GM23338 (cell line): Measurements from ENCODE around the gene ENOX1. TPM values are rescaled to one million over a fixed set of nuclear protein-coding genes. Genes with fewer than 3 reads are reported as not detected.

Experiments used
- ATAC-seq: fragments of 200-7000 bp; cut with Tn5 transposase; 3 replicates; pipeline ENCODE4 v1.9.1; 2020
- DNase-seq: peaks from one replicate; pipeline ENCODE4 v3.0.0-alpha.2; 2015; ENCODE audit warnings: low spot score
- H2AFZ ChIP-seq: fragments of 200-600 bp; sonication (generic); 2 replicates; pipeline ENCODE4 v1.8.0; 2016; ENCODE audit warnings: antibody characterized with exemption, mild to moderate bottlenecking, moderate library complexity
- H3F3A ChIP-seq: fragments of 200-600 bp; sonication (generic); replicated peaks from 2 replicates; pipeline ENCODE4 v1.8.0; 2017; ENCODE audit warnings: antibody characterized with exemption, mixed run types, low read depth
- H3K27ac ChIP-seq: fragments of 200-600 bp; sonication (generic); 2 replicates; pipeline ENCODE4 v1.6.1; 2016; ENCODE audit warnings: low read depth
- H3K27me3 ChIP-seq: fragments of 200-600 bp; sonication (generic); 2 replicates; pipeline ENCODE4 v1.8.0; 2016; ENCODE audit warnings: mild to moderate bottlenecking, mixed run types, moderate library complexity; ENCODE audit not compliant: insufficient read depth
- H3K36me3 ChIP-seq: fragments of 200-600 bp; sonication (generic); 2 replicates; pipeline ENCODE4 v1.8.0; 2016; ENCODE audit warnings: mild to moderate bottlenecking; ENCODE audit not compliant: insufficient read depth
- H3K4me1 ChIP-seq: fragments of 200-600 bp; sonication (generic); 2 replicates; pipeline ENCODE4 v1.8.0; 2016; ENCODE audit warnings: mild to moderate bottlenecking, moderate library complexity; ENCODE audit not compliant: insufficient read depth
- H3K4me2 ChIP-seq: fragments of 200-600 bp; sonication (generic); 2 replicates; pipeline ENCODE4 v1.7.1; 2017; ENCODE audit warnings: mixed run types
- H3K4me3 ChIP-seq: fragments of 200-600 bp; sonication (generic); 2 replicates; pipeline ENCODE4 v1.6.1; 2016; ENCODE audit warnings: mixed run types
- H3K79me2 ChIP-seq: fragments of 200-600 bp; sonication (generic); replicated peaks from 2 replicates; pipeline ENCODE4 v1.8.0; 2017; ENCODE audit warnings: mild to moderate bottlenecking; ENCODE audit not compliant: insufficient read depth
- H3K9me2 ChIP-seq: fragments of 200-600 bp; sonication (generic); 2 replicates; pipeline ENCODE4 v1.8.0; 2017; ENCODE audit not compliant: insufficient read depth
- H4K20me1 ChIP-seq: fragments of 200-600 bp; sonication (generic); replicated peaks from 2 replicates; pipeline ENCODE4 v1.8.0; 2017; ENCODE audit warnings: mild to moderate bottlenecking; ENCODE audit not compliant: insufficient read depth
- H3K27ac Mint-ChIP-seq: 2 replicates; pipeline ENCODE4 v1.8.0; 2020; ENCODE audit warnings: inconsistent platforms, mild to moderate bottlenecking, moderate library complexity, mixed read lengths
- H3K27me3 Mint-ChIP-seq: 3 replicates; pipeline ENCODE4 v1.8.0; 2022; ENCODE audit warnings: low read depth, mild to moderate bottlenecking, moderate library complexity, mixed read lengths, inconsistent platforms; ENCODE audit not compliant: insufficient read depth, poor library complexity
- H3K36me3 Mint-ChIP-seq: 3 replicates; pipeline ENCODE4 v1.8.0; 2021; ENCODE audit warnings: low read depth, mild to moderate bottlenecking, inconsistent platforms, moderate library complexity, mixed read lengths
- H3K4me1 Mint-ChIP-seq: 3 replicates; pipeline ENCODE4 v1.8.0; 2020; ENCODE audit warnings: mild to moderate bottlenecking, inconsistent platforms, mixed read lengths
- H3K4me3 Mint-ChIP-seq: 3 replicates; pipeline ENCODE4 v1.8.0; 2021; ENCODE audit warnings: moderate library complexity, mild to moderate bottlenecking, inconsistent platforms, mixed read lengths
- H3K9me3 Mint-ChIP-seq: 3 replicates; pipeline ENCODE4 v1.8.0; 2020; ENCODE audit warnings: moderate library complexity, mild to moderate bottlenecking, inconsistent platforms, mixed read lengths
- CREB1 ChIP-seq: fragments of 250-450 bp; sonication (Bioruptor Pico); IDR thresholded peaks from 2 replicates; pipeline ENCODE4 v1.5.0; 2020; ENCODE audit warnings: low read depth, mild to moderate bottlenecking, moderate library complexity
- CTCF ChIP-seq, 2 experiments: fragments of 200-600 bp in 1 of 2; sonication (generic) in 1 of 2; conservative IDR thresholded peaks; 2 replicates each; pipeline versions ENCODE4 v1.5.1 to v1.6.1; 2016 to 2017; ENCODE audit warnings: antibody characterized with exemption in 2 of 2, low read depth in 2 of 2, mild to moderate bottlenecking in 2 of 2, moderate library complexity in 1 of 2
- ETS1 ChIP-seq: IDR thresholded peaks from 2 replicates; pipeline ENCODE4 v1.6.1; 2016; ENCODE audit warnings: antibody characterized with exemption
- EZH2 ChIP-seq: fragments of 200-600 bp; sonication (generic); IDR thresholded peaks from one replicate; pipeline ENCODE4 v1.8.0; 2017; ENCODE audit warnings: antibody characterized with exemption, mild to moderate bottlenecking, low read depth; ENCODE audit not compliant: unreplicated experiment
- EZH2phosphoT487 ChIP-seq: fragments of 200-600 bp; sonication (generic); IDR thresholded peaks from one replicate; pipeline ENCODE4 v1.8.1; 2018; ENCODE audit warnings: antibody characterized with exemption; ENCODE audit not compliant: unreplicated experiment
- JUNB ChIP-seq: IDR thresholded peaks from one replicate; pipeline ENCODE4 v1.6.1; 2016; ENCODE audit warnings: antibody characterized with exemption; ENCODE audit not compliant: unreplicated experiment
- NANOG ChIP-seq: IDR thresholded peaks from 2 replicates; pipeline ENCODE4 v1.6.1; 2016; ENCODE audit warnings: antibody characterized with exemption, borderline replicate concordance
- POLR2AphosphoS5 ChIP-seq: IDR thresholded peaks from 2 replicates; pipeline ENCODE4 v1.6.1; 2016; ENCODE audit warnings: antibody characterized with exemption, low read depth
- REST ChIP-seq: IDR thresholded peaks from one replicate; pipeline ENCODE4 v1.6.1; 2018; ENCODE audit warnings: antibody characterized with exemption; ENCODE audit not compliant: unreplicated experiment
- STAT1 ChIP-seq: IDR thresholded peaks from one replicate; pipeline ENCODE4 v1.6.1; 2016; ENCODE audit warnings: antibody characterized with exemption; ENCODE audit not compliant: unreplicated experiment
- ZNF114 ChIP-seq: fragments of 250-450 bp; sonication (Bioruptor Pico); IDR thresholded peaks from 2 replicates; pipeline ENCODE4 v1.5.0; 2020; ENCODE audit warnings: mild to moderate bottlenecking, moderate library complexity
- ZNF331 ChIP-seq: fragments of 250-450 bp; sonication (Bioruptor Pico); IDR thresholded peaks from 2 replicates; pipeline ENCODE4 v1.5.0; 2020; ENCODE audit warnings: low read depth, mild to moderate bottlenecking, moderate library complexity
- ZNF462 ChIP-seq: fragments of 250-450 bp; sonication (Bioruptor Pico); IDR thresholded peaks from 2 replicates; pipeline ENCODE4 v1.5.0; 2020; ENCODE audit warnings: mild to moderate bottlenecking, moderate library complexity
- polyA plus RNA-seq: library from polyadenylated mRNA; unstranded; fragments of >200 nt; fragmentation: Nextera tagmentation; extraction: Ambion mirVana; gene quantifications from 2 replicates; pipeline ENCODE4 v1.2.1, GENCODE V29; 2016
- total RNA-seq: library from RNA; depleted of rRNA; stranded (reverse); fragments of >200 nt; shearing (Covaris generic); gene quantifications from 2 replicates; pipeline ENCODE4 v1.2.3, GENCODE V29; 2014

Gene ENOX1
- total and polyA plus RNA-seq, 2 experiments from 2014 or later: 0.66 to 0.81 TPM

- no peak overlapping the region for H2AFZ ChIP-seq
- H3K4me3 ChIP-seq: no peak overlapping the region
- DNase-seq: no peak
- no peaks in the 10 kb centered on the region for H3K79me2 ChIP-seq
- H3K9me3 Mint-ChIP-seq: peaks cover 24% of the 10 kb centered on the region
- H3K4me1 ChIP-seq: no peaks in the 10 kb centered on the region
- TF ChIP-seq NANOG (no peak), CTCF (conservative IDR thresholded peaks at IDR 0.05; ENCODE audit: low read depth in 2 of 2) (no peak), STAT1 (no peak), ZNF114 (CRISPR knock-in tag) (no peak), EZH2phosphoT487 (no peak), REST (no peak), JUNB (no peak), ZNF462 (CRISPR knock-in tag) (no peak), POLR2AphosphoS5 (no peak), ZNF331 (CRISPR knock-in tag) (no peak), CREB1 (CRISPR knock-in tag) (no peak), ETS1 (no peak), EZH2 (no peak)
- no peaks in the 10 kb centered on the region for H4K20me1 ChIP-seq
- no peak overlapping the region for H3K27ac ChIP-seq
- H3K27ac Mint-ChIP-seq: no peak overlapping the region
- peaks cover 3% of the 10 kb centered on the region; the same call in 2 of the 3 replicates for H3K36me3 Mint-ChIP-seq
- ATAC-seq: no peak
- H3K9me2 ChIP-seq: no peaks in the 10 kb centered on the region; the same call in 1 of the 2 replicates
- H3K4me3 Mint-ChIP-seq: no peak overlapping the region
- no peaks in the 10 kb centered on the region for H3F3A ChIP-seq
- H3K4me1 Mint-ChIP-seq: peaks cover 4% of the 10 kb centered on the region; the same call in 2 of the 3 replicates
- no peak overlapping the region for H3K4me2 ChIP-seq
- H3K27me3 Mint-ChIP-seq: no peaks in the 10 kb centered on the region
- H3K27me3 ChIP-seq: no peaks in the 10 kb centered on the region
- H3K36me3 ChIP-seq: no peaks in the 10 kb centered on the region
Measured at GRCh38 chr13:43203781-43204180, 583.0 kb downstream of the ENOX1 start.
